HUES48 (cell line): Measurements from ENCODE around the gene TBC1D17.

Experiments
- H3K27ac ChIP-seq: one replicate; pipeline ENCODE4 v1.7.0; 2013; ENCODE audit warnings: low read depth, low read length, inconsistent platforms
- H3K27me3 ChIP-seq: 2 replicates; pipeline ENCODE4 v1.6.1; 2013; ENCODE audit warnings: mild to moderate bottlenecking, low read length; ENCODE audit not compliant: control insufficient read depth, insufficient read depth
- H3K36me3 ChIP-seq: 2 replicates; pipeline ENCODE4 v1.6.1; 2013; ENCODE audit warnings: low read length; ENCODE audit not compliant: control insufficient read depth, insufficient read depth
- H3K4me1 ChIP-seq: 2 replicates; pipeline ENCODE4 v1.6.1; 2013; ENCODE audit warnings: mild to moderate bottlenecking, low read length; ENCODE audit not compliant: control insufficient read depth, insufficient read depth
- H3K4me3 ChIP-seq: 2 replicates; pipeline ENCODE4 v1.5.1; 2013; ENCODE audit warnings: mild to moderate bottlenecking, low read depth, low read length
- H3K9ac ChIP-seq: 2 replicates; pipeline ENCODE4 v1.6.1; 2013; ENCODE audit warnings: mild to moderate bottlenecking, low read depth, low read length, moderate library complexity
- H3K9me3 ChIP-seq: 2 replicates; pipeline ENCODE4 v1.6.1; 2013; ENCODE audit warnings: low read length; ENCODE audit not compliant: control insufficient read depth, insufficient read depth

Gene TBC1D17

DNA sequence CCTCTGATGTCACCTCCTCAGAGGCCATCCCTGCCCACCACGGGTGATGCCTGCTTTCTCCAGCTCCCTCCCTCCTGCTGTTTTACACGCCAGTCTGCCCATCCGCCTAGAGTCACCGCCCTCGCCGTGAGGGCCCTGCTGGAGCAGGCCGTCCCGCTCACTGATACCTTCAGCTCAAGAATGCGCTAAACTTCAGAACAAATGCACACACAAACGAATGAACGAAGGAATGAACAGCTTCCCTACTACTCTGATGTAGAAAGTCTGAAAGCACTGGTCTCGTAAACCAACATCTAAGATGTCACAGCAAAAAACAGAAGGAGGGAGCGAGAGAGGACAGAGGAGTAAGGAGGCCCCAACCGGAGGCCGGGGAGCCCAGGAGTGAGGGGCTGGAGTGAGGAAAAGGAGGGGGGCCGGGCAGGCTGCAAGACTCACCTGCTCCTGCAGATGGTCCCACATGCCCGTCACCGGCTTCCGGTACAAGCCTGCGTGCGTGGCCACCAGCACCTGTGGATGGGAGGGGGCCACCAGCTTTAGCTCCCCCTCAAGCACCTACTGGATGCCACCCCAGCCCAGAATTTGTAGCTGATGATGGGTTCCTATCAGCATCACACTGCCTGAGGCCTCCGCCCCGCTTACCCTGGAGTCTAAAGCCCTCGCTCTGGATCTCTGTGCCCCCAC is 14.1 kb upstream of the TBC1D17 start:
- H3K9ac ChIP-seq = no peak overlapping the region
- H3K4me3 ChIP-seq = no peak overlapping the region
- H3K9me3 ChIP-seq = no peaks in the 10 kb centered on the region
- H3K27me3 ChIP-seq = no peaks in the 10 kb centered on the region
- H3K36me3 ChIP-seq = peaks cover 60% of the 10 kb centered on the region
- peaks cover 14% of the 10 kb centered on the region for H3K4me1 ChIP-seq
- no peak overlapping the region for H3K27ac ChIP-seq

DNA sequence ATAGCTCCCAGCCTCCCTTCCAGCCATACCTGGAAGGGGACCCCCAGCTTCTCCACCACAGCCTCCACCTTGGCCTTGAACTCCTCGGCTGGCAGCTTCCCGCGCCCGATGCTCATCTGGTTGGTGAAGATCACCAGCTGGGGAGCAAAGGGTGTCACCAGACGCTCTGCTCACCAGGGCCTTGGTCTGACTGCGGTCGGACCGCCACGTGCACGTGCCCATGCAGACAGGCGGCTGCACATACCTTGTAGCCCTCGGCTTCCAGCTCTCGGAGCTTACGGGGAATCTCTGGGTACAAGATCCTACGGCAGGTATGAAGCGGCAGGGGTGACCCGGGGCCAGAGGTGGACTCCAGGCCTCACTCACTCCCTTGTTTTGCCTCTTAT is 13.6 kb upstream of the TBC1D17 start:
- H3K36me3 ChIP-seq = peaks cover 54% of the 10 kb centered on the region
- H3K27ac ChIP-seq = no peak overlapping the region
- peaks cover 14% of the 10 kb centered on the region for H3K4me1 ChIP-seq
- no peak overlapping the region for H3K4me3 ChIP-seq
- no peaks in the 10 kb centered on the region for H3K27me3 ChIP-seq
- H3K9me3 ChIP-seq = no peaks in the 10 kb centered on the region
- H3K9ac ChIP-seq = no peak overlapping the region

DNA sequence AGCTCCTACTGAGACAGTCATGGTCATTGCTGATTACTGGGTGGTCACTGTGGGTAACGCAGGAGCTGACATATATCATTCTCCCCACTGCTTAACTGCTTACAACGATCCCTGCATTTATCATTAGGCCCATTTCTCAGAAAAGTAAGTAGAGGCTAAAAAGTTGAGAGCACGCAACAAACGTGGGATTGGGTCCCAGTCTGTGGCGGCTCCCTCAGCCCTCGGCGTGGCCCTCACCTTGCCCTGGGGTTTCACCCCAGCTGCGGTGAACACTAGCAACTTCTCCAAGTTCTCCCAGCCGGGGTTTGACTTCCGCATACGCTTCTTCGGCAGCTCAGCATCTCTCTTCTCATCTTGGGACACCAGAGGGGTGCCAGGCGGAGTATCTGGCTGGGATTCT is 12.6 kb upstream of the TBC1D17 start:
- H3K4me1 ChIP-seq = peaks cover 14% of the 10 kb centered on the region
- peaks cover 47% of the 10 kb centered on the region for H3K36me3 ChIP-seq
- no peaks in the 10 kb centered on the region for H3K9me3 ChIP-seq
- H3K4me3 ChIP-seq = no peak overlapping the region
- peak overlapping the region; percentile 5 for H3K27ac ChIP-seq
- H3K27me3 ChIP-seq = no peaks in the 10 kb centered on the region
- no peak overlapping the region for H3K9ac ChIP-seq

DNA sequence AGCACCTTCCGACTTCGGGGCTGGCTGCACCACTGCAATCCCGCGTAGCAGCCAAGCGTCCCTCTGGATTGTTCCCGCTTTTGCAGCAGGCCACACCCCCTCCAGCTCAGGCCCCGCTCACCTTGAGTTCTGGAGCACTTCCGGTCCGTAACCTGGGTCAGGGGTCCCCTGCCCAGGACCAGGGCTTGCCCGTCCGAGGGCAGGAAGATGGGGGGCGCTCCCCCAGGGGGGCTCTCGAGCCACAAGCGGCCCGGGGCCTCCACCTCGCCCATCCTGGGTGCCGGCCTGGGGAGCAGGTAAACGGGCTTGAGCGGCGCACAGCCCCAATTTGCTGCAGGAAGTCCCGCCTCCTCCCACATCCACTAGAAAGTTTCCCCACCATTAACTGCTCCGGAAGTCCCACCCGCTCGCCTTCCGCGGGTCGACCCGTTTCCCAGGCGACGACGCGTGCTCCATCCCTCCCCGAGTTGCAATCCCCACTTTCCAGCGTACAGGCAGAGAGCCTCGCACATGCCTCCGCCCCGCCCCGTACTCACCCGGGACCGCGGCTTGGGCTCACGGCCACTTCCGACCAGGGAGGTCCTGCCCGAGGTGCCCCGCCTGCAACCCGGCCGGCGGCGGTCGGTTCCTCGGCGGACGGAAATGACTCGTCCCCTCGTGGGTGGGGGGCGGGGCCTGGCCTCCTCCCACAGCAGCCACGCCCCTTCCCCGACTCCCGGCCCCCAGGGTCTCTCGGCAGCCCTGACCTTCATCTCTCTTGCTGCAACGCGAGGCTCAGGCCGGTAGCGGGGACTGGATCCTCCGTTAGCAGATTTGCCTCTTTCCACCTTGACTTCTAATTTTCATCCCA is 10.3 kb upstream of the TBC1D17 start, which contains the start of gene PNKP:
Gene PNKP (minus strand): TSS at position 644 of the 850 bp plus-strand sequence. CDS start 372 bp downstream, at position 272.
- Histone ChIP-seq H3K27me3 (no peaks in the 10 kb centered on the region), H3K36me3 (peaks cover 33% of the 10 kb centered on the region), H3K27ac (peak within 1 kb of the TSS; percentile 96), H3K4me1 (peaks cover 15% of the 10 kb centered on the region), H3K9ac (peak within 1 kb of the TSS; percentile 84), H3K9me3 (no peaks in the 10 kb centered on the region), H3K4me3 (peak within 1 kb of the TSS; percentile 99)

DNA sequence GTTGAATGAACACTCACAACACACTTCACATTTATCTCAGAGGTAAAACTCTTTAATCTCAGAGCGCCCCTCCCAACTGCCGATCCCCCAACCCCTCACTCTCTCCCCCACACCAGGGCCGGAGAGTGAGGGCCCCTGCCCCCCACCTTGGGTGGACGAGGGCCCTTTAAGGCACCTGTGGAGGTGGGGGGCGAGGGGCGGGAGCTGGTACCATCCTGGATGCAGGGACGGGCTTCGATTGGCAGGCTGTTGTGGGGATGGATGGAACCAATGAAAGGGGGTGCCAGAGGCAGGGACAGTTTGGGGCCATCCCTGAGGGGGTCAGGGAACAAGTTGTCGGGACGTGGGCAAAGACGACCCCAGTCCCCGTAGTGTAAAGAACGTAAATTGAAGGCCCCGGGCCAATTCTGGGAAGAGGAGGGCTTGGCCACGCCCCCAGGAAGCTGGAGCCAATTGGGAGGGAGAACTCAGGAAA is 8.5 kb upstream of the TBC1D17 start:
- H3K4me3 ChIP-seq = peak overlapping the region; percentile 57
- peaks cover 15% of the 10 kb centered on the region for H3K4me1 ChIP-seq
- no peaks in the 10 kb centered on the region for H3K27me3 ChIP-seq
- H3K36me3 ChIP-seq = peaks cover 16% of the 10 kb centered on the region
- H3K9ac ChIP-seq = no peak overlapping the region
- H3K9me3 ChIP-seq = no peaks in the 10 kb centered on the region
- peak overlapping the region; percentile 63 for H3K27ac ChIP-seq

DNA sequence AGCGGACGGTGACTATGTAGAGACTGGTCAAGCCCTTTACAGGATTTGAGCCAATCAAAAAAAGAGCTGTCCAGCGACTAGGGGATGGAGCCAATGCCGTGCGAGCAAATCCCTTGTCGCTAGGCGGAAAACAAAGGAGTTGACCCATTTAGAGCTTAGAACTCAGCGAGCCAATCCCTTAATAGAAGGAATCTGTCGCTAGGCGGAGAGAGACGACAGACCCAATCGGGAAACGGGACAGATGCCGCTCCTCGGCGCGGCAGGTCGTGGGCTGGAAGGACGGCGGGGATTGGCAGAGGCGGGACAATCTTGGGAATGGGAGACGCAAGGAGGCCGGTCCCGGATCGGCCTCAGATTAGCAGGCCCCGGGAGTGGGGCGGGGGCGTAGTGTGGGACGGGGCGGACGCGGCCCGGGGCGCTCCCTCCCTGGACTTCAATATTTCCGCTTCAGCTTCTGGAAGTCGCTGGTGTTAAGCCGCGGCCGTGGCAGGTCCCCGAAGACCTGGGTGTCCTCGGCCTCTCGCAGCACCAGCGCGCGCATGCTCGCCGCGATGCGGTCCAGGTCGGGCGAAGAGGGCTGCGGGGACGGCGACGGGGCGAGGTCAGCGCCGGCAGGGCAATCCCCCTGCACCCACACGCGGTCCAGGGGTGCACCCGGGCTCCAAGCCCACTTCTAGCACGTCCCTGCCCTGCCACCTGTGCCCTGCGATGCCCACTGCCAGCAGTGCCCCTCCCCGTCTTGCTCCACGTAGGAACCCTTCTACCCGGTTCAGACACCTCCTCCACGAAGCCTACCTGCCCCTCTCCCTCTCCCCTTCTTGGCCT is 7.8 kb upstream of the TBC1D17 start:
- H3K9me3 ChIP-seq = no peaks in the 10 kb centered on the region
- H3K9ac ChIP-seq = peak overlapping the region; percentile 64
- no peaks in the 10 kb centered on the region for H3K27me3 ChIP-seq
- H3K36me3 ChIP-seq = peaks cover 10% of the 10 kb centered on the region
- peaks cover 15% of the 10 kb centered on the region for H3K4me1 ChIP-seq
- H3K4me3 ChIP-seq = peak overlapping the region; percentile 65
- H3K27ac ChIP-seq = peak overlapping the region; percentile 87

DNA sequence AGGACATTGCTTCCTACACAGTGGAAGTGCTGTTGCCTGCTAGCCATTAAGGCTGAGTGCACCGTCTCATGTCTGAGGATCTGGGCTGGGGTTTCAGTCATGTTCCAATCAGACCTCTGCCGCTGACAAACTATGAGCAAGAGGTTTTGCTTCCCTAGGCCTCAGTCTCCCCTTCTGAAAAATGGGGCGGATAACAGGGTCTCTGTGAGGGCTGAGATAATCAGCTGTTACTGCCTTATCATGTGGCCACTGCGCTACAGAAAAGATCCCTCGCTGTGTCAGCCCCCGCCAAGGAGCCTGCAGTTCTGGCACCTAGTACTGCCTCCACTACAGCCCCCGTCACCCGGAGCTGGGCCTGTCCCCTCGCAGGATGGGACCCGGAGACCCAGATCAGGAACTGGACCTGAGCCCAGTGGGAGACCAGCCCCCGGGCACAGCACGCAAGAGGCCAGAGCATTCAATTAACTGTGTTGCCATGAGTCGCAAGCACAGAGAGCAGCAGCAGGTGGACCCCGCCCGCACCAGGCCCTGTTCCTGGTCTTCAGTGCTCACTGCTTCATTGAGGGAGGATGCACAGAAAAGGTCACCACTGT is 7.1 kb upstream of the TBC1D17 start:
- H3K4me1 ChIP-seq = peaks cover 17% of the 10 kb centered on the region
- no peaks in the 10 kb centered on the region for H3K27me3 ChIP-seq
- peaks cover 5% of the 10 kb centered on the region; the same call in 1 of the 2 replicates for H3K36me3 ChIP-seq
- 0 out of 2 replicates have a peak overlapping the region, but pooled peaks have one; percentile 64 for H3K9ac ChIP-seq
- no peaks in the 10 kb centered on the region for H3K9me3 ChIP-seq
- peak overlapping the region; percentile 87 for H3K27ac ChIP-seq
- peak overlapping the region; percentile 65 for H3K4me3 ChIP-seq

DNA sequence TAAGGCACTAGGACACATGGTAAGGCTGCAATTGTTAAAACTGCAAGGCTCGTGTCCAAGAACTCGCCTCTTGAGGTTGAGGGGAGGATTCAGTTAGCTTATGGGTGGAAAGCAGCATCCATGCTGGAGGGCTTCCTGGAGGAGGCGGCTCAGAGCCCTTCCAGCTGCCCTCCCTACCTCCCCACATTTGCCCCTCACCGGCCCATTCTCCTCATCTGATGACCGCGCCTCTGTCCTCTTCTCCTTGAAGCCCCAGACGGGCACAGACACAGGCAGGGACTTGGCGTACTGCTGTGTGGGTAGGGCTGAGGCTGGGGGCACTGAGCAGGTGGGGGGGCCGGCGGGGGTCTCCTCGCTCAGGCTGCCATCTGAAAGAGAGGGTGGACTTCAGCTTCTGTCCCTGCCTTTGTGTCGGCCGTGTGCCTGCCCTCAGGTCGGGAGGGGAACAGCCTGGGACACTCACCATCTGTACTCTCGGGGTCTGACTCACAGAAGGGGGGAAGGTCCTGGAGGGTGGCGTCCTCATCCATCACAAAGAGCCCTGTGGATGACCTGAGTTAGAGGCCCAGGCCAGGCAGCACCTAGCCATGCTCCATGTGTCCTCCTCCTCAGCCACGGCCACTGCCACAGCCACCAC is 6.0 kb upstream of the TBC1D17 start:
- peaks cover 5% of the 10 kb centered on the region; the same call in 1 of the 2 replicates for H3K36me3 ChIP-seq
- no peaks in the 10 kb centered on the region for H3K27me3 ChIP-seq
- no peak overlapping the region for H3K4me3 ChIP-seq
- H3K27ac ChIP-seq = no peak overlapping the region
- H3K9ac ChIP-seq = no peak overlapping the region
- no peaks in the 10 kb centered on the region for H3K9me3 ChIP-seq
- H3K4me1 ChIP-seq = peaks cover 13% of the 10 kb centered on the region

DNA sequence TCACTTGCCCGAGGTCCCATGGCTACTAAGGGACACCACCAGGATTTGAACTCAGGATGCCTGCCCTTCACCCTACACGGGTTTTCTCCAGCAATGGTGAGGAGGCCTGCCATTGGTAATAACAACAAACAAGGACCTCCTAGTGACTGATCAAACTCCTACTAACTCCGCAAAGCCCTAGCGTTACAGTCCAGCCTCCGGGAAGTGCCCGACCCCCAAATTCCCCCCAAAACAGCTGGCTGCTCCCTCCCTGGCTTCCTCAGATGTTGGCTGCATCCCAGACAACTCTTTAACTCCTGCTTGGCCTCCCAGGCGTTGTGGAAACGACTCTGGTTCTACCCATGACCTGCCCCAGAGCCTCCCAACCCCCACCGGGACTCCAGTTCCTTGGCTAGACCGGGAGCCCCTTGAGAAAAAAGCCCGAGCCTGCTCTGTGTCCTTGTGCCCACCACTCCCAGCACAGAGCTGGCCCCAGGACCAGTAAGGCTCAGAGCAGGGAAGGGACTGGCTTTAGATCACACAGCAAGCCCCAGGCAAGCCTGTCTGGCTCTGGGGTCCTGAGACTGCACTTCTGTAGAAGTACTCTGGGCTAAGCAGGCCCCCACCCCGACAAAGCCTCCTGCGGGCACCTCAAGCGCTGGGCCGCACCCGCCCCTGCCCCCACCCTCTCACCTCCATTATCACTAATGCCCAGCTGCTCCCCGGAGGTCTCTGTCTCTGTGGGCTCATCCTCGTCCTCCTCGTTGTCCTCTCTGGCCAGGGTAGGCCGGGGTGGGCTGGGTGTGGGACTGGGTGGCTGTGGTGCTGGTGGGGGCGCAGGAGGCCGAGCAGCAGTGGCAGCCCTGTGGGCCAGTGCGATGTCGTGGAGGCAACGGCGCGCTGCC is 5.0 kb upstream of the TBC1D17 start:
- Histone ChIP-seq H3K27ac (no peak overlapping the region), H3K27me3 (no peaks in the 10 kb centered on the region), H3K36me3 (peaks cover 5% of the 10 kb centered on the region; the same call in 1 of the 2 replicates), H3K4me3 (no peak overlapping the region), H3K9ac (no peak overlapping the region), H3K9me3 (no peaks in the 10 kb centered on the region), H3K4me1 (peaks cover 11% of the 10 kb centered on the region; the same call in 1 of the 2 replicates)
